Endometrial microvascular endothelial cells (primary cell): ENCODE data around the gene TMEM140. TPM values are rescaled to one million over a fixed set of nuclear protein-coding genes. Genes with fewer than 3 reads are reported as not detected.

Experiments used
- in situ Hi-C: cut with HindIII; loops from 2 replicates; pipeline ENCODE4 v1.10.0; 2017; ENCODE audit warnings: low sequenced_read_pairs, low pct_unique_long_range_greater_than_20kb; ENCODE audit errors: inconsistent ontology term
- total RNA-seq: library from RNA; depleted of rRNA; stranded (reverse); fragments of >200 nt; gene quantifications from one replicate; pipeline ENCODE4 v1.2.3, GENCODE V29; 2015; ENCODE audit errors: inconsistent ontology term

TMEM140 gene
- total RNA-seq, 1 donor from 2014 or later, result 14.8 TPM

DNA sequence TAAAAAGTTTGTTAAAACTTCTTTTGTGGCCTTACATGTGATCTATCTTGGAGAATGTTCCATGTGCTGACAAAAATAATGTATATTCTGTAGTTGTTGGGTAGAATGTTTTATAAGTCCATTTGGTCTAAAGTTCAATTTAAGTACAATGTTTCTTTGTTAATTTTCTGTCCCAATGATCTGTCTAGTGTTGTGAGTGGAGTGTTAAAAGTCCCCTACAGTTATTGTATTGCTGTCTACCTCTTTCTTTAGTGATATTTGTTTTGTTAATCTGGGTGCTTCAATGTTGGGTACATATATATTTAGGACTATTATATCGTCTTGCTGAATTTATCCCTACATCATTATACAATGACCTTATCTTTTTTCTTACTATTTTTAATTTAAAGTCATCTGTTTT is 6.9 kb downstream of the TMEM140 start:
- in situ Hi-C loops, result loop anchor here (25.0 kb wide), 1 partner anchor 167 kb away; the partner anchor contains the start of gene AGBL3

DNA sequence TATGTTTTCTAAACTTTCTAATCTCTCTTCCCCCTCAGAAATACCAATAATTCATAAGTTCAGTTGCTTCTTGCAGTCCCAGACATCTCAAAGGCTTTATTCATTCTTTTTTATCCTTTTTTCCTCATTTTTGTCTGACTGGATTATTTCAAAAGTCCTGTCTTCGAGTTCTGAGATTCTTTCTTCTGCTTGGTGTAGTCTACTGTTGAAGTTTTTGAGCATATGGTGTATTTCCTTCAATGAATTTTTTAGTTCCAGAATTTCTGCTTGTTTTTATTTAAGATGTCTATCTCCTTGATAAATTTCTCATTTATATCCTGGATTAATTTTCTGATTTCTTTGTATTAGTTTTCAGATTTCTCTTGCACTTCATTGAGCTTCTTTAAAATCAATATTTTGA is 8.4 kb downstream of the TMEM140 start:
- in situ Hi-C loops, result loop anchor here (25.0 kb wide), 1 partner anchor 169 kb away; the partner anchor contains the start of gene AGBL3

DNA sequence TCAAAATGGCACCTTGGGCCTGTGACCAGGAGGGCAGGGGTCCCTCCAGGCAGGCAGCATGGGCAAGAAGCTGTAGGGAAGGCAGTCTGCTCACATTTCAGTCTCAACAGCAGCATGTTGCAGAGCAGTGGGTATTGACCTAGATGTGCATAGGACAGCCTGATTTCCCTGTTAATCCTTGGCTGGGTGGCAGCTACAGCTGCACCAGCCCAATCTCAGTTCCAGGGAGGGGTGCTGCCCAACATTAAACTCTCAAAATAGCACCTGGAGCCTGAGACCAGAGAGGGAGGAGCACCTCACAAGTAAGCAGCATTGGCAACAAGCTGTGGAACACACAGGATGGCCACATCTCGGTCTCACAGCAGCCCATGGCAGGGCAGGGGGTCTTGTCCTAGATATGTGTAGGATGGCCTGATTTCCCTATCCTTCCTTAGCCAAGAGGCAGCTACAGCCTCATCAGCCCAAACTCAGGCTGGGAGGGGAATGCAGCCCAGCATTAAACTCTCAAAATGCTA is 10.3 kb downstream of the TMEM140 start:
- in situ Hi-C loops, result loop anchor here (25.0 kb wide), 1 partner anchor 171 kb away; the partner anchor contains the start of gene AGBL3

DNA sequence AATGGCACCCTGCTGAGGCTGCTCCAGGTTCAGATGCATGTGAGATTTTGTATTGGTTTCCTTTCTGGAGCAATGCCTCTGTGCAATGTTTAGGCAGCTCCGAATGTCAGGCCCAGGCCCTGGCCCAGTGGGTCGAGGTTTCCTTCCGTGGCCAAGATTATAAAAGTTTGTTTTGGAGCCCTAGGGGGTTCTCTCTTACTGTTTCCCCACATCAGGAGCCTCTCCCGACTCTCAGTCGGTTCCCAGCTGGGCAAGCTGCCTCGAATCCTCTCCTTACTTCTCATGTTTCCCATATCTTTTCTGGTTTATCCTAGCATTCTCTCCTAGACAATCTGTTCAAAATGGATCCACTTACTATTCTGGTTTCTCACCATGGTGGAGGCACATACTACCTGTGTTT is 11.0 kb downstream of the TMEM140 start:
- in situ Hi-C loops, result loop anchor here (25.0 kb wide), 1 partner anchor 172 kb away; the partner anchor contains the start of gene AGBL3

DNA sequence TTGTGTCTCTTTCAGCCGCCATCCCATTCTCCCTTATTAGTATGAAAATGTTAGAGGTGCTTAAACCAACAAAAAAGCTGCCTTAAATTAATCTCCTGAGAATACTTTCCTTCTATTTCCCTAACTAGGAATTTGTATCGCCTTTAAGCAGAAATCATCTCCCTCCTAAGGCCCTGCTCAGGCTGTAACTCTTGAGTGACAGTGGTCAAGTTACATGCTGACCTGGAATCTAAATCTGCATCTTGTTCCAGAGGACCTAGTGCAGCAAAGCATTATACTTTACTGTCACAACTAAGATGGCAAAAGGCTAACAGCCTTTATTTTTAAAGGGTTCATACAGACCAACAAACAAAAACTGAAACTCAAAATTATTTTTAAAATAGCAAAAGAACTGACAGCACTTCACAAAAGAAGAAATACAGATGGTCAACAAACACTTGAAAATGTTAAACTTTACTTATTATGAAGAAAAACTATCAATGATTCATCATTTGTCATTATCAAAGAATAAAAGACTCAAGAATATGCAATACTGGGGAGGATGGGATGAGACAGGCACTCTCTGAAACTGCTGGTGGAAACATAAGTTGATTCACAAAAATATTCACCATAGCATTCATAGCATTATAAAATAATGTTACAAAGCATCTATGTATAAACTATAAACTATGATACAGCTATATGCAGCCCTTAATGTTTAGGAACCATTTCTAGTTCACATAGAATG is 11.7 kb downstream of the TMEM140 start:
- in situ Hi-C loops, result loop anchor here (25.0 kb wide), 1 partner anchor 172 kb away; the partner anchor contains the start of gene AGBL3

DNA sequence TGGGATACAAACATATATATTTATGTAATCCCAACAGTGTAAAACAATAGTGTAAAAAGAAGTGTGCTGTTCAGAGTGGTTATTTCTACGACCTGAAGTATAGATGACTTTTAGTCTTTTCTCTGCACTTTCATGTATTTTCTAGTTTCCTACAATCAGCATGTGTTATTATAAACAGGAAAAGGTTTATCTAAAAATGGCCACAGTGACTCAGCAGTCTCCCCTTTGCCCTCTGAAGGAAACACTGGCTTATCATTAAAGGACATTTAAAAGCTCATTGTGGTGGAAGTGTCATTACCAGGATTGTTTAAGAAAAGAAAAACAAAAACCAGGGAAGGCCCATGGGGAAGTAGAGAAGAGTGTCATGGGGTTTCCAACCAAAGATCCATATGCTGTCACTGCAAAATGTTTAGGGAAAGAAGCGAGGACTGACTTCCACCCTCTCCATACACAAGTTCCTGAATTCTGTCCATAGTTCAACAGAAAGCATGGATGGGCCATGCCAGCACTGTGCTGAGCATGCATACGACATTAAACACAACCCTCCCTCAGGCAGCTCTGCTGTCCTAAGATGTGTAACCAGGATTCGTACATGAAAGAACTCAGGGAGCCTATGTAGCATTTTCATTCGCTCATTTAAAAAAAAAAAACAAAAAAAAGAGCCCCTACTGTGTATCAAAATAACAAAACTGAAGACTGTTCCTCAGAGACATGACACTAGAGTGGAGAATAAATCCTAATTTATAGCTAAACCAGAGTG is 12.4 kb downstream of the TMEM140 start:
- in situ Hi-C loops, result loop anchor here (25.0 kb wide), 1 partner anchor 173 kb away; the partner anchor contains the start of gene AGBL3

DNA sequence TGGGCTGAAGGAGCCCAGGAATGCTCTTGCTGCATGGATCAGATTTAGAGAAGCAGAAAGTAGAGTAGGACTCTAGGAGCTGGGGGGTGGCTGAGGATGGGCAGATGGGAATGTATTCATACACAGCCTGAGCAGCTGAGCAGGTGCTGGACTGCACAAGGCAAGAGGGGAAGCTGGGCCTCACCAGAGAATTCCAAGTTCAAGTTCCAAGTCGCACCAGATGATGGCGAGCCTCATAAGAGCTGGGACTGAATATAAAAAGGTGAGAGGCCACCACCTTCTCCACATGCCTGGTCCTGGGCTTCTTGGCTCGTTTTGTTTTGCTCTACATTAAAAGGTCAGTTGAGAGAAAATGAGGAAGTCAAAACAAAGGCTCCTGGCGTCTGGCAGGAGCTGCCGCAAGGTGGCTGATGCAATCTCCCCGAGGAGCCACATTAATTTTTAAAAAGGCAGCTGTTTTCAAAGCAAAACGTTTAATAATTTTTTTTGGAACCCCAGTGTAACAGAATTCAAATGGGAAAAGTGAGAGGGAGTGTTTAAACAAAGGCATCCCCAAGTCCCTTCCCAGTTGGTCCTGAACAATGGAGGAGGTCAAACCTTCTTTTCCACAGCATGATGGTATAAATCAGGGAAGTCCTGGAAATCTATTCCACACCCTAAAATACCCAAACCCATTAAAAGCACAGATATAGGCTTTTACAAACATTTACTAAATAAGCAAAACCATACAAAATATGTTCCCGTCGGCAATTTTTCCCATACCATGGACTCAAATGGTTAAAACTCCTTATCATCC is 13.2 kb downstream of the TMEM140 start:
- in situ Hi-C loops, result loop anchor here (25.0 kb wide), 1 partner anchor 174 kb away; the partner anchor contains the start of gene AGBL3

DNA sequence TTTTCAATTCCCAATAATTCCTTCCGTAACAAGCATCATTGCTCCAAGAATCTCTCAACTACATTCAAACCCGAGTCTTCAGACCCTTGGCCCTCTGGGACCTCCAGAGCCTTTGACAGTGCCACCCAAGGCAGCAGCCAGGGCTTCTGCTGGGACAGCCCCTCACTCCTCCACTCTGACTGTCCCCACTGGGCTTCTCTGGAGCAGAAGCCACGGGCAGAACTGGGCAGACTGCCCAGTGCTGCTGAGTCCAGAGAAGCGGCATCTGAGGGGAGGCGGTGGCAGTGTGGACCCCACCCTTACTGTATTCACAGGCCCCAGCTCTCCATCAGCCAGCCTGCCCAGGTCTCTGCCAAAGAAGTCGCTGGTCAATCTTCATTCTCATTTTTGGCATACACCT is 13.8 kb downstream of the TMEM140 start:
- in situ Hi-C loops, result loop anchor here (25.0 kb wide), 1 partner anchor 174 kb away; the partner anchor contains the start of gene AGBL3

DNA sequence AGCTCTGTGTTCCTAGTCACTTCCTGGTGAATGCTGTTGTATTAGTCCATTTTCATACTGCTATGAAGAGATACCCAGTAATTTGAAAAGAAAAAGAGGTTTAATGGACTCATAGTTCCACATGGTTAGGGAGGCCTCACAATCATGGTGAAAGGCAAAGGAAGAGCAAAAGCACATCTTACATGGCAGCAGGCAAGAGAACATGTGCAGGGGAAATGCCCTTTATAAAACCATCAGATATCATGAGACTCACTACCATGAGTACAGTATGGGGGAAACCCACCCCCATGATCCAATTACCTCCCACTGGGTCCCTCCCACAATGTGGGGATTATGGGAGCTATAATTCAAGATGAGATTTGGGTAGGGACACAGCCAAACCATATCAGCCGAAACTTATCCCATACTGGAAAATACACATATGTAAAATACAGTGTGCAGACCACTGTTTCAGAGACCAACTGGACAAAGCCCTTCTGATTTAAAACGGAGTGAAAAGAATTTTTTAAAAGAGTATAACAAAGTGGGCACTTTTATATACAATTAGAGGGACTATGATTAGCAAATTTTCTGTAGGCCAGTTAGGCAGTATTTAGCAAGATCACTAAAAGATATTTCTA is 14.6 kb downstream of the TMEM140 start:
- in situ Hi-C loops, result loop anchor here (25.0 kb wide), 1 partner anchor 175 kb away; the partner anchor contains the start of gene AGBL3

DNA sequence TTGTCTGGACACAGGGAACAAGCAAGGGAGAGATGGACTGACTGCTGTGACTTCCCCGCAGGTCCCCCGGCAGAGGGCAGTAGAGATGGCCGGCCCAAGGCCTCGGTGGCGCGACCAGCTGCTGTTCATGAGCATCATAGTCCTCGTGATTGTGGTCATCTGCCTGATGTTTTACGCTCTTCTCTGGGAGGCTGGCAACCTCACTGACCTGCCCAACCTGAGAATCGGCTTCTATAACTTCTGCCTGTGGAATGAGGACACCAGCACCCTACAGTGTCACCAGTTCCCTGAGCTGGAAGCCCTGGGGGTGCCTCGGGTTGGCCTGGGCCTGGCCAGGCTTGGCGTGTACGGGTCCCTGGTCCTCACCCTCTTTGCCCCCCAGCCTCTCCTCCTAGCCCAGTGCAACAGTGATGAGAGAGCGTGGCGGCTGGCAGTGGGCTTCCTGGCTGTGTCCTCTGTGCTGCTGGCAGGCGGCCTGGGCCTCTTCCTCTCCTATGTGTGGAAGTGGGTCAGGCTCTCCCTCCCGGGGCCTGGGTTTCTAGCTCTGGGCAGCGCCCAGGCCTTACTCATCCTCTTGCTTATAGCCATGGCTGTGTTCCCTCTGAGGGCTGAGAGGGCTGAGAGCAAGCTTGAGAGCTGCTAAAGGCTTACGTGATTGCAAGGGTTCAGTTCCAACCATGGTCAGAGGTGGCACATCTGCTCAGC is 16.6 kb downstream of the TMEM140 start:
- in situ Hi-C loops, result loop anchor here (25.0 kb wide), 1 partner anchor 177 kb away; the partner anchor contains the start of gene AGBL3

DNA sequence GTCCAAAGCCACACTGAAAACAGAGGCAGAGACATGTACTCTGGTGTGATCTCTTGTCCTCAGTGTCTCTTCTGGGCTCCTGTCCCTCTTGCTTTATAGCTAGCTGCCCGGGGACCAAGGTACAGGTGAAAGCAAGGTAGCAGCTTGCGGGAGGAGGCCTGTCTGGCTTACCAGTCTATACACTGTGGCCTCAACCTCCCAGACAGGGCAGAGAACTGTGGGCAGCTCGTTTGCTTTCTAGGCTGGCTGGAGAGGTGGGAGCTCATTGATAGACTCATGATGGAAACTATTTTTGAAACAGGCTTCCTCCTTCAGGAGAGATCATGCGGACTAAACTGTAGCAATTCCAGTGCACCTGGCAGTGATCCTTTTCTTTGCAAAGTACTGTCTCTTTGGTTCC is 18.0 kb downstream of the TMEM140 start:
- in situ Hi-C loops, result loop anchor here (25.0 kb wide), 1 partner anchor 179 kb away; the partner anchor contains the start of gene AGBL3

DNA sequence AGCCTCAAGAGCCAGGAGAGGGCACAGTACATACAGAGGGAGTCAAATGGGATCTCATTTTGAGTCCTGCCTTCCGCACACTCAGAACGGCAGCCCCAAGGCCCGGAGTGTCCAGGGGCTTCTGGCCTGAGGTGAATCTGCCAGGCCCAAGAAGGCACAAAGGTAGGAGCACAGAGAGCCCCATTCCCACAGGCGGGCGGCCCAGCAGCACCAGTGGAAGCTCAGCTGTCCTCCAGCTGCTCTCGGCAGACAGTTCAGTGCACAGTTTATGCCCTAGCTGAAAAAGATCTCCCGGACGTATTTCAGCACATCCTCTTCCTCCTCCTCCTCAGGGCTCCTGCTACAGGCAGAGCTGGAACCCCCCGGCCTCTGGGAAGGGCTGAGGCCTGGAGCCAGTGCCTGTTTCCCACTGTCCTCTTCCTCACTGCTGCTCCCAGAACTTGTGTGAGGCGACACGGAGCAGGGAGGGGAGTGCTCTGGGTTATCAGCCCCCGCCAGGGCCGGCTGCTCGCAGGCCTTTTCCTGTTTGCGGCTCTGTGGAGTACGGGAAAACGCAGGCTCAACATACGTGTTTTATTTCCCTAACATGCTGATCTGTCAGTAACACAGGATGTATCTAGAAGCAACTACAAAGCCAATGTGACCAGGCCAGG is 18.6 kb downstream of the TMEM140 start:
- in situ Hi-C loops, result loop anchor here (25.0 kb wide), 1 partner anchor 179 kb away; the partner anchor contains the start of gene AGBL3

DNA sequence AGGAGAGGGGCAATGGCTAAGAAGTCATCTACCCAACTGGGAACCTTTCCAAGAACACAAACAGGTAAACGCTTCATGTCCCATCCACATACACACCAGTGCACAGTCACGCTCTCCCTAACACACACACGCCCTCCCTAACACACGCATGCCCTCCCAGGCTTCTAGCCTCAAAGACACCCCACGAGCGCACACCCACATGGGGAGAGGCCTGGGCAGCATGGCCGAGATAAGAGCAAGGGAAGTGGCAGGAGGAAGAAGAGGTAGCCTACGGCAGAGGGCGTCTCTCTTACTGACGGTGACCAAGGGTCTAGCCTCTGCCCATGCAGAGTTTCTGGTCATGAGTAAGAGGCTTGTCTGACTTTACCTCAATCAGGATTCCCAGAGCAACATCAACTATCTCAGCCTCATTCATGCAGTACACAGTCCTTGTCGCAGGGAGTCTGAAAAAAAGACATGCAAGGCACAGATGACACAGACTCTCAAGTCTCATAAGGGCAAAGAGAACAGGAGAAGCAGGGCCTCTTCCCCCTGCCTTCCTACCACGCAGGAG is 19.6 kb downstream of the TMEM140 start:
- in situ Hi-C loops, result loop anchor here (25.0 kb wide), 1 partner anchor 180 kb away; the partner anchor contains the start of gene AGBL3

DNA sequence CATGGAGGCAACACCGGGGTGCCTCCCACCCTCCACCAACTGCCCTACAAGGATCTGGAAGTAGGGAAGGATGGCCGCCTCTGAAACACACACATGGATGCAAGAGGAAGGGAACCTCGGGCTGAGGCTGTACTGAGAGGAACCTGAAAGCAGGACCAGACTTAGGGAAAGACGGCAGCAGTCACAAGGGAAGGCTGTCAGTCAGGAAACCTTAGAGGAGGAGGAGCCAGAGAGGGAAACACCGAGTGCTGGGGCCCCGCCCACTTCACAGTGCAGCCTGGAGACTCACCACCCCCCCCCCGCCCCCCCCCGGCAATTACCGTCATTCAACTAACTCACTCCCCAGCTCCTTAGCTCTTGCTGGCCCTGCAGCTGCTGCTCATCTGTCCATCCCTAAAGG is 20.1 kb downstream of the TMEM140 start:
- in situ Hi-C loops, result loop anchor here (25.0 kb wide), 1 partner anchor 181 kb away; the partner anchor contains the start of gene AGBL3

DNA sequence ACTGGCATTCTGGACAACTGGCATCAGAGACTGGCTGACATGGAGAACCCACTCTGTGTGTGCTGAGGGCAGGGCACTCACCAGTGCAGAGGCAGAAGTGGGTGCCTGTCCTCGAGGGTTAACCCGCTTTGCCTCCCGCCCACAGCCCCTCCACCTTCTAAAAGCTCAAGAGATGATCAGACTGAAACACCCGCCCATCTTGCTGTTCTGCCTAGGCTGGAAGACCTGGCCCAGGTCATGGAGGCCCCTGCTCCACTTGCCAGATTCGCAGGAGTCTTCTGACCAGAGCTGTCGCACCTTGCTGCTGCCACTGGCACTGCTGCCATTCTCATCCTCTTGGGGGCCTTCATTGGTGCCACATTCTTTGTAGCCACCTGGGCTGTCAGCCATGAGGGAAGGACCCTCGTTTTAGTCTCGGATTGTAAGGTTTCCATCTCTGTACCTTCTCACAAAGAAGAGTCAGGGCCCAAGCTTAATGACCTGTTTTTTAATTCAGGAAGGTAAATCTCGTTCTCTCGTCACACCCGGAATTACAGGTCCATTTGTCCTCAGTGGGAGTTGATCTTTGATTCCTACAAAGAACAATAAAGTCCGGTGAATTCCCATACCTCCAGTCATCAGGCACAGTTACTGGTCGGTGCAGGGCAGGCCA is 20.7 kb downstream of the TMEM140 start:
- in situ Hi-C loops, result loop anchor here (25.0 kb wide), 1 partner anchor 181 kb away; the partner anchor contains the start of gene AGBL3
